CD4-positive, CD25-positive, alpha-beta regulatory T cell (primary cell): ENCODE results near the gene MALRD1. TPM values are rescaled to one million over a fixed set of nuclear protein-coding genes. Genes with fewer than 3 reads are reported as not detected.

Source experiments
- ATAC-seq, 2 donors: fragments of 150-1000 bp; cut with Tn5 transposase; one replicate each; pipeline ENCODE4 v1.10.0; 2021; ENCODE audit warnings: low read depth in 2 of 2, moderate number of reproducible peaks in 2 of 2, moderate library complexity in 1 of 2
- DNase-seq, 3 donors: peaks; one replicate each; pipeline versions ENCODE4 v3.0.0 to v3.0.0-alpha.2; 2012 to 2022; ENCODE audit warnings: mixed read lengths in 1 of 3
- H3K27ac ChIP-seq: one replicate; pipeline ENCODE4 v1.7.0; 2013; ENCODE audit warnings: mild to moderate bottlenecking, low read length; ENCODE audit not compliant: insufficient read depth, poor library complexity, severe bottlenecking
- H3K27me3 ChIP-seq: one replicate; pipeline ENCODE4 v1.7.0; 2013; ENCODE audit warnings: low read length; ENCODE audit not compliant: control insufficient read depth, insufficient read depth
- H3K36me3 ChIP-seq: one replicate; pipeline ENCODE4 v1.7.0; 2013; ENCODE audit warnings: mild to moderate bottlenecking, low read length, moderate library complexity; ENCODE audit not compliant: control insufficient read depth, insufficient read depth
- H3K4me1 ChIP-seq: 2 replicates; pipeline ENCODE4 v1.7.0; 2013; ENCODE audit warnings: mild to moderate bottlenecking, low read length; ENCODE audit not compliant: insufficient read depth, control insufficient read depth, poor library complexity, severe bottlenecking
- H3K4me3 ChIP-seq: one replicate; pipeline ENCODE4 v1.7.0; 2013; ENCODE audit warnings: low read depth, mild to moderate bottlenecking, low read length, moderate library complexity
- H3K9me3 ChIP-seq, 2 experiments: 1 replicate in 1 of 2; 2 replicates in 1 of 2; pipeline ENCODE4 v1.7.0; 2013; ENCODE audit warnings: low read length in 2 of 2, mild to moderate bottlenecking in 1 of 2, moderate library complexity in 1 of 2; ENCODE audit not compliant: control insufficient read depth in 2 of 2
- H3K27ac Mint-ChIP-seq, 3 donors: one replicate each; pipeline ENCODE4 v1.8.0; 2020 to 2022; ENCODE audit warnings: mild to moderate bottlenecking in 3 of 3, mixed read lengths in 3 of 3, moderate library complexity in 2 of 3
- H3K27me3 Mint-ChIP-seq: one replicate; pipeline ENCODE4 v1.8.0; 2022; ENCODE audit warnings: mild to moderate bottlenecking, mixed read lengths
- H3K36me3 Mint-ChIP-seq: one replicate; pipeline ENCODE4 v1.8.0; 2020; ENCODE audit warnings: mixed read lengths
- H3K4me1 Mint-ChIP-seq, 4 donors: one replicate each; pipeline ENCODE4 v1.8.0; 2020 to 2022; ENCODE audit warnings: mixed read lengths in 4 of 4, mild to moderate bottlenecking in 1 of 4
- H3K4me3 Mint-ChIP-seq, 4 donors: one replicate each; pipeline ENCODE4 v1.8.0; 2020 to 2022; ENCODE audit warnings: mild to moderate bottlenecking in 4 of 4, mixed read lengths in 4 of 4, moderate library complexity in 3 of 4
- H3K9me3 Mint-ChIP-seq, 7 donors: one replicate each; pipeline ENCODE4 v1.8.0; 2020 to 2022; ENCODE audit warnings: mixed read lengths in 7 of 7, mild to moderate bottlenecking in 3 of 7, moderate library complexity in 2 of 7
- polyA plus RNA-seq, 4 donors: library from polyadenylated mRNA; unstranded; fragments of 300-500 nt; fragmentation: Illumina TruSeq; gene quantifications; one replicate each; pipeline ENCODE4 v1.2.3, GENCODE V29; 2021
- total RNA-seq: library from RNA; stranded (reverse); gene quantifications from one replicate; pipeline ENCODE4 v1.2.3, GENCODE V29; 2022

Gene MALRD1
- total and polyA plus RNA-seq, 5 donors from 2014 or later, result not detected

DNA sequence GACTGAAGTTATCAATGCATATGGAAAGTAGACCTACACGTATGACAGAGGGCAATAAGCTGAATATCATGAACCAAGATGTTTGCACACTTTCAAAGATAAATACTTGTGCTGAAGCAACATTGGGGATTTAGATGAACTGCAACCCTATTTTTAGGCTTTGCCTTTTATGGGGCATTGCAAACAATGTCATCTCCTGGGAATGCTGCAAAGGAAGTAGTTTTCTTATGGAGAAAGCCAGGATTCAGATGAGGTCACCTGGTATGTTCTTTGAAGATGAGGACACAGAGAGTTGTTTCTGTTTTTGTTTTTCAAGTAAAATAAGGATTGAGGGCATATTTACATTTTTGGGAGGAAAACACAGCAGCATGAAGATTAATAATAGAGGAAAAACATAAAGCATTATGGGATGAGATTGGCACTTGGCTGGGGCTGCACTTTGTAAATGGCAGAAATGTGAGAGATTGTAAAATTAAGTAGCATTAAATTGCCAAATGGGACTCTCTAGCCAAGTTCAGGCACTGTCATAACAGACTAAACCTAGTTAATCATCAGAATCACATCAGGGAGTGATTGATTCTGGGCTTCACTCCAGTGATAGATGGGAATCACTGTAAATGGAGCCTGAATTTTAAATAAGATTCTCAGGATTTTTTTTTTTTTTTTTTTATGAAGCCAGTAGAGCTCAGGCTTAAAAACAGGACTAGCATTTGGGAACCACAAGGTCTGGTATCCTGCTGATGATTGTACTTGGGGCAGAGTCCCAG is 63.1 kb downstream of the MALRD1 start:
- Histone ChIP-seq H3K36me3 (no peaks in the 10 kb centered on the region), H3K9me3 (peaks cover 0 to 16% of the 10 kb centered on the region in 2 experiments), H3K27me3 (no peaks in the 10 kb centered on the region), H3K4me3 (no peak overlapping the region), H3K4me1 (no peaks in the 10 kb centered on the region), H3K27ac (no peak overlapping the region)
- no peak for DNase-seq
- Mint-ChIP-seq H3K27me3 (no peaks in the 10 kb centered on the region), H3K9me3 (peaks cover 5 to 31% (median 10%) of the 10 kb centered on the region in 7 donors), H3K36me3 (no peaks in the 10 kb centered on the region), H3K4me3 (no peak overlapping the region), H3K4me1 (no peaks in the 10 kb centered on the region), H3K27ac (no peak overlapping the region)
- ATAC-seq, result no peak

DNA sequence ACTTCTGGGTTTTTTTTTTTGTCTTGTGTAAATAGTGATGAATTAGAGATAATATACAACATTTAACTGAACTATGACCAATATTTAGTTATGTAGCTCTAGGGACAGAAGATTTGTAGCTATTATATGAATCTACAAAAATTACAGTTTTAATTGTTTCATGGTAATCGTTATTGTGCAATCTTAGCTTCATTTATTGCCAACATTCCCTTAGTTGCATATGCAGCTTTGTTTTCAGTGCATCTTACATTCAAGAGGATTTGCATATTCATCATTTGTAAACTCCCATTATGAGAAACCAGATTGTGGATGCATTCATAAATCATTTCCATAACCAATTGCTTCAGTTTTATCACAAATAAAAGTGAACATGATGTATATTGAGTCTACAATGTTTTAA is 68.8 kb downstream of the MALRD1 start:
- Histone ChIP-seq H3K4me3 (no peak overlapping the region), H3K36me3 (no peaks in the 10 kb centered on the region), H3K27ac (no peak overlapping the region), H3K27me3 (no peaks in the 10 kb centered on the region), H3K4me1 (no peaks in the 10 kb centered on the region), H3K9me3 (no peaks in the 10 kb centered on the region)
- DNase-seq (no peak), ATAC-seq (no peak)
- no peaks in the 10 kb centered on the region for H3K27me3 Mint-ChIP-seq
- no peaks in the 10 kb centered on the region for H3K4me1 Mint-ChIP-seq
- H3K9me3 Mint-ChIP-seq, result peaks cover 0 to 25% (median 12%) of the 10 kb centered on the region in 7 donors
- H3K4me3 Mint-ChIP-seq, result no peak overlapping the region
- no peak overlapping the region for H3K27ac Mint-ChIP-seq
- no peaks in the 10 kb centered on the region for H3K36me3 Mint-ChIP-seq

DNA sequence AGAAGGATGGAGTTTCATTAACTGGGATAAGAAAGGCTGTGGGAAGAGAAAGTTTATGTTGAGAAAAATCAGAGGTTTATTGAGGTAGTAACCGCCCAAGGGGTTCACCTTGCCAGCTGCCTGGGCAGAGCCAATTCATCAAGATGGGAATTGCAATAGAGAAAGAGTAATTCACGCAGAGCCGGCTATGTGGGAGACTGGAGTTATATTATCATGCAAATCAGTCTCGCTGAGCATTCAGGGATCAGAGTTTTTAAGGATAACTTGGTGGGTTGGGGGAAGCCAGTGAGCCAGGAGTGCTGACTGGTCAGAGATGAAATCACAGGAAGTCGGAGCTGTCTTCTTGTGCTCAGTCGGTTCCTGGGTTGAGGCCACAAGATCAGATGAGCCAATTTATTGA is 70.6 kb downstream of the MALRD1 start:
- no peak overlapping the region for H3K27ac ChIP-seq
- no peaks in the 10 kb centered on the region for H3K9me3 ChIP-seq
- H3K27ac Mint-ChIP-seq, result no peak overlapping the region
- no peaks in the 10 kb centered on the region for H3K36me3 Mint-ChIP-seq
- H3K27me3 Mint-ChIP-seq, result no peaks in the 10 kb centered on the region
- H3K36me3 ChIP-seq, result no peaks in the 10 kb centered on the region
- peaks cover 0 to 20% (median 8%) of the 10 kb centered on the region in 7 donors for H3K9me3 Mint-ChIP-seq
- no peaks in the 10 kb centered on the region for H3K4me1 Mint-ChIP-seq
- no peak for DNase-seq
- ATAC-seq, result no peak
- no peak overlapping the region for H3K4me3 ChIP-seq
- no peaks in the 10 kb centered on the region for H3K4me1 ChIP-seq
- H3K4me3 Mint-ChIP-seq, result no peak overlapping the region
- no peaks in the 10 kb centered on the region for H3K27me3 ChIP-seq

DNA sequence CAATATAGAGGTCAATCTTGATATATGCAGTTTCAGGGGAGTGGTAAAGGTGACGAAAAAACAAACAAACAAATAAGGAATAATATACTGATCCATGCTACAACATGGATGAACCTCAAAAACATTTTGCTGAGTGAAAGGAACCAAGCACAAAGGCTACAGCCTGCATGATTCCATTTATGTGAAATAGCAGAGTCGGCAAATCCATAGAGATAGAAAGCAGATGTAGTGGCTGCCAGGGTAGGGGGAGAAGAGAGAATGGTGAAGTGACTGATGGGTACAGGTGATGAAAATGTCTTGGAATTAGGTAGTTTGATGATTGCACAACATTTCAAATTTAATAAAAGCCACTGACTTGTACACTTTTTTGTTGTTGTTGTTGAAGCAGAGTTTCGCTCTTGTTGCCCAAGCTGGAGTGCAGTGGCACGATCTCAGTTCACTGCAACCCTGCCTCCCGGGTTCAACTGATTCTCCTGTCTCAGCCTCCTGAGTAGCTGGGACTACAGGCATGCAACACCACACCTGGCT is 71.8 kb downstream of the MALRD1 start:
- no peaks in the 10 kb centered on the region for H3K36me3 Mint-ChIP-seq
- no peaks in the 10 kb centered on the region for H3K4me1 Mint-ChIP-seq
- no peaks in the 10 kb centered on the region for H3K27me3 Mint-ChIP-seq
- Histone ChIP-seq H3K4me1 (no peaks in the 10 kb centered on the region), H3K36me3 (no peaks in the 10 kb centered on the region), H3K27ac (no peak overlapping the region), H3K4me3 (no peak overlapping the region), H3K27me3 (no peaks in the 10 kb centered on the region), H3K9me3 (no peaks in the 10 kb centered on the region)
- H3K4me3 Mint-ChIP-seq, result no peak overlapping the region
- ATAC-seq (no peak), DNase-seq (no peak)
- H3K9me3 Mint-ChIP-seq, result peaks cover 0 to 20% (median 10%) of the 10 kb centered on the region in 7 donors
- H3K27ac Mint-ChIP-seq, result no peak overlapping the region

DNA sequence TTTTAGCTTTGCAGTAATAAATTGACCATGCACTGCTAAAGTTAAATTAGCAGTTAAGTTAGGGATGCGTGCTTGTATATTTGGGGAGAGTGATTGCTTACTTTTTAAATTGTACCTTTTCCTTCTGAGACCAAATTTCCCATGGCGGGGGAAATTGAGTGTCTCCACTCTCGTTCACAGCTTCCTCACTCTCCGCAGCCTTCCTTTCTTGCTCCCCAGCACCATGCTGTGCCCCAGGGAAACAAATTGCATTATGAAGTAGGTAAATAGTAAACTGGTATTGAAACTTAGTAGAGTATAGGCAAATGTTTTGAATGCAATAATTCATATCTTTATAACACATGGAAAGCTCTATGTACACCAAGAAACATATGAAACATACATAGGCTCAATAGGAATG is 85.4 kb downstream of the MALRD1 start:
- no peak for ATAC-seq
- H3K4me1 Mint-ChIP-seq, result no peaks in the 10 kb centered on the region
- no peaks in the 10 kb centered on the region for H3K4me1 ChIP-seq
- H3K9me3 ChIP-seq, result no peaks in the 10 kb centered on the region
- H3K27me3 ChIP-seq, result no peaks in the 10 kb centered on the region
- no peak for DNase-seq
- H3K27ac Mint-ChIP-seq, result no peak overlapping the region
- H3K4me3 Mint-ChIP-seq, result no peak overlapping the region
- no peak overlapping the region for H3K4me3 ChIP-seq
- no peak overlapping the region for H3K27ac ChIP-seq
- peaks cover 0 to 5% (median 3%) of the 10 kb centered on the region in 7 donors for H3K9me3 Mint-ChIP-seq
- H3K36me3 Mint-ChIP-seq, result no peaks in the 10 kb centered on the region
- no peaks in the 10 kb centered on the region for H3K36me3 ChIP-seq
- no peaks in the 10 kb centered on the region for H3K27me3 Mint-ChIP-seq

DNA sequence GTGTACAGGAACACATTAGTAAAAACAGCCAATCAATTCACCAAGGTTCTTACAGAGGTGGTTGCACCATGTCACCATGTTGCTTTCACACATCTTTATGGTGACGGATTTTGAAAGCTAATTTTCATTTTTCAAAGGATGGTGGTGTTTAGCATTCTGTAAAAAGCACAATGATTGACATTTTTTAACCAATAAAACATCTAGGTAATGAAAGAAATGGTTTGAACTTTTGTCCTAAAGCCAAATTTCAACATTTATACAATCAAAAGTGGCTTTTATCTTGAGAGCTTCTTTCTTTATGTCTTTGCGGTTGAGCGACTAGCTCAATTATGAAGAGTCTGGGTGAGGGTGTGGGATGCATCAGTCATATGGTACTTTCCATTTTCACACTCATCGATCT is 94.4 kb downstream of the MALRD1 start:
- no peaks in the 10 kb centered on the region for H3K4me1 Mint-ChIP-seq
- peaks cover 1 to 18% (median 10%) of the 10 kb centered on the region in 7 donors for H3K9me3 Mint-ChIP-seq
- no peaks in the 10 kb centered on the region for H3K27me3 ChIP-seq
- H3K4me3 ChIP-seq, result no peak overlapping the region
- H3K36me3 Mint-ChIP-seq, result no peaks in the 10 kb centered on the region
- H3K27ac Mint-ChIP-seq, result no peak overlapping the region
- no peaks in the 10 kb centered on the region for H3K9me3 ChIP-seq
- no peaks in the 10 kb centered on the region for H3K4me1 ChIP-seq
- no peak overlapping the region for H3K4me3 Mint-ChIP-seq
- no peak for ATAC-seq
- DNase-seq, result no peak
- no peaks in the 10 kb centered on the region for H3K36me3 ChIP-seq
- H3K27ac ChIP-seq, result no peak overlapping the region
- H3K27me3 Mint-ChIP-seq, result no peaks in the 10 kb centered on the region

DNA sequence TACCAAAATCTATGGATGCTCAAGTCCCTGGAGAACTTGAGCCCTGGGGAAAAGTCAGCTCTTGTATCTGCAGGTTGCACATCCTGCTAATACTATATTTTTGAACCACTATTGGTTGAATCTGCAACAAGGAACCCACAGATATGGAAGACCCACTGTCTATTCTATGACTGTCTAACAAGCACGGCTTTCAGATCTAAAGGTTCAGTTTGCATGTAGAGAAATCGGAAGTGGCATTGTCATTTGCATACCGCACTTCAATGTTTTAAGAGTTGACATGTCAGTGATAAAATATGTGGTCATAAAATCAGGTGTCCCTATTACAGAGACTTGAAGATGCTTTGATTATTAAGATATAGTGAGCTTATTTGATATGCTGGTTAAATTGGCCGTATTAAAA is 95.6 kb downstream of the MALRD1 start:
- Histone ChIP-seq H3K9me3 (no peaks in the 10 kb centered on the region), H3K27me3 (no peaks in the 10 kb centered on the region), H3K4me1 (no peaks in the 10 kb centered on the region), H3K4me3 (no peak overlapping the region), H3K36me3 (no peaks in the 10 kb centered on the region), H3K27ac (no peak overlapping the region)
- Mint-ChIP-seq H3K27ac (no peak overlapping the region), H3K9me3 (peaks cover 3 to 19% (median 11%) of the 10 kb centered on the region in 7 donors), H3K36me3 (no peaks in the 10 kb centered on the region), H3K4me3 (no peak overlapping the region), H3K27me3 (no peaks in the 10 kb centered on the region), H3K4me1 (no peaks in the 10 kb centered on the region)
- ATAC-seq (no peak), DNase-seq (no peak)

DNA sequence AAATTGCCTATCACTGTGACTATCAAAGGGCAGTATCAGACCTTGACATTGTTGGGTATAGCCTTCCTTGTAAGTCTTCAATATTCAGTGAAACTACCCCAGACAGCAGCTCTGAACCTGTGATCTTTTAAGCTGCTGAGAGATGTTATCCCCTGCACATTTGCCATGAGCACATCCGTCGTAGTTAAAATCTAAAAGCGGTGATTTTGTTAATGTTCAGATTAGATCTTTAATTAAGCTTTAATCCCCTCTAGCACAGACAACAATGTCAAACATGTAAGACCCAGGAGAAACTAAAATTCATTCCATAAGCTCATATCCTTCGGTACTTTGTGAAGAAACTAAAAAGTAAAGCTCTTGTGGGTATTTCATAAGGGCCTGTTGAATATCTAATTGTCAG is 105.8 kb downstream of the MALRD1 start:
- no peak overlapping the region for H3K27ac ChIP-seq
- H3K27me3 ChIP-seq, result no peaks in the 10 kb centered on the region
- H3K4me1 ChIP-seq, result no peaks in the 10 kb centered on the region
- Mint-ChIP-seq H3K27ac (no peak overlapping the region), H3K27me3 (no peaks in the 10 kb centered on the region), H3K4me1 (no peaks in the 10 kb centered on the region), H3K36me3 (no peaks in the 10 kb centered on the region), H3K4me3 (no peak overlapping the region), H3K9me3 (peaks cover 0 to 15% (median 4%) of the 10 kb centered on the region in 7 donors)
- no peaks in the 10 kb centered on the region for H3K36me3 ChIP-seq
- ATAC-seq (no peak), DNase-seq (no peak)
- H3K4me3 ChIP-seq, result no peak overlapping the region
- H3K9me3 ChIP-seq, result peaks cover 0 to 1% of the 10 kb centered on the region in 2 experiments
